ENCODE results near the gene MFSD12. TPM values are rescaled to one million over a fixed set of nuclear protein-coding genes. Genes with fewer than 3 reads are reported as not detected.

MFSD12 gene
- total and polyA plus RNA-seq, 2 of the 8 experiments (the other 6 are each of a cell fraction or from before 2014, with no cell fraction given): 59.6 to 71.3 TPM

- ChIA-PET POLR2A (ENCODE audit: partially characterized antibody) (interaction anchor here (0.6 to 1.5 kb wide), 3 partner anchors 25 to 38 kb away, joined by 3 to 4 read pairs (median 3); partner anchors contain the start of gene TEKTIP1), CTCF (ENCODE audit: partially characterized antibody) (interaction anchor here (0.6 to 1.0 kb wide), 2 partner anchors 23 to 562 kb away, joined by 3 read pairs; no protein-coding TSS in a partner anchor)
- Histone ChIP-seq H3K18ac (ENCODE audit: extremely low read depth, low read length) (0 out of 2 replicates have a peak overlapping the region, but pooled peaks have one; percentile 19), H2BK120ac (replicated peaks; ENCODE audit: low read depth, low read length) (no peak overlapping the region), H3K4ac (replicated peaks; ENCODE audit: insufficient read length, low read depth, low read length) (peak overlapping the region; percentile 38), H2BK15ac (ENCODE audit: low read length) (no peak overlapping the region), H2BK5ac (ENCODE audit: low read depth, low read length) (no peak overlapping the region; the same call in 1 of the 2 replicates), H3K79me2 (ENCODE audit: control insufficient read depth in 1 of 2, insufficient read depth in 2 of 2, low read length in 2 of 2) (peaks cover 0 to 42% of the 10 kb centered on the region in 2 experiments; a peak in 2 of 4 replicates), H3K27me3 (replicated peaks in 1 of 4; ENCODE audit: control insufficient read depth in 3 of 4, extremely low read depth in 1 of 4, insufficient read depth in 3 of 4, low read length in 3 of 4) (no peaks in the 10 kb centered on the region), H3K4me2 (ENCODE audit: insufficient read depth in 1 of 2, low read depth in 2 of 2, low read length in 2 of 2) (peak overlapping the region; percentile 95 to 99), H4K20me1 (replicated peaks in 1 of 2; ENCODE audit: control insufficient read depth in 1 of 2, insufficient read depth in 2 of 2, low read length in 2 of 2) (peaks cover 19 to 29% of the 10 kb centered on the region in 2 experiments), H3K27ac (ENCODE audit: low read depth, low read length) (0 out of 2 replicates have a peak overlapping the region, but pooled peaks have one; percentile 33), H3K4me1 (replicated peaks in 1 of 4; ENCODE audit: control insufficient read depth in 3 of 4, insufficient read depth in 4 of 4, low read length in 3 of 4) (peaks cover 0 to 9% (median 7%) of the 10 kb centered on the region in 4 experiments; a peak in 3 of 7 replicates), H2BK20ac (ENCODE audit: low read length) (no peak overlapping the region), H3K9me3 (ENCODE audit: insufficient read depth in 2 of 2, low read depth in 1 of 2, low read length in 1 of 2) (no peaks in the 10 kb centered on the region), H3K9ac (replicated peaks in 1 of 4; ENCODE audit: extremely low read depth in 1 of 4, low read depth in 3 of 4, low read length in 3 of 4) (peak overlapping the region in 2 of 4 experiments; percentile 37 to 67; a peak in 4 of 7 replicates), H2AK5ac (ENCODE audit: low read depth, low read length) (0 out of 2 replicates have a peak overlapping the region, but pooled peaks have one; percentile 39), H4K5ac (ENCODE audit: insufficient read length, low read depth, low read length) (peak overlapping the region; percentile 22), H3K23me2 (ENCODE audit: low read depth, low read length) (peaks cover 18% of the 10 kb centered on the region), H3K14ac (ENCODE audit: insufficient read length) (no peak overlapping the region), H3K36me3 (ENCODE audit: control insufficient read depth in 2 of 4, insufficient read depth in 4 of 4, low read length in 3 of 4) (no peaks in the 10 kb centered on the region; a peak in 2 of 8 replicates), H2AFZ (ENCODE audit: low read length) (no peak overlapping the region), H3K4me3 (ENCODE audit: extremely low read depth in 1 of 4, insufficient read depth in 2 of 4, low read depth in 3 of 4, low read length in 4 of 4) (peak overlapping the region; percentile 44 to 98 (median 58)), H3K56ac (replicated peaks; ENCODE audit: insufficient read length, low read depth, low read length) (no peak overlapping the region), H4K8ac (ENCODE audit: extremely low read depth, insufficient read depth, low read length) (no peak overlapping the region), H4K91ac (replicated peaks; ENCODE audit: insufficient read length, low read length) (peak overlapping the region; percentile 74), H2BK12ac (ENCODE audit: low read depth, low read length) (no peak overlapping the region), H3K23ac (ENCODE audit: insufficient read length) (peak overlapping the region; percentile 28), H3K79me1 (ENCODE audit: low read depth, low read length) (peaks cover 29% of the 10 kb centered on the region)
- TF ChIP-seq SIN3A (conservative IDR thresholded peaks at IDR 0.05 in 1 of 2, IDR thresholded peaks at IDR 0.05 in 1 of 2; ENCODE audit: low read depth in 1 of 2, low read length in 2 of 2): 0 out of 4 replicates have a peak, but pooled peaks of 1 of the 2 experiments have one; percentile 28
- TF ChIP-seq TAF1 (IDR thresholded peaks at IDR 0.05; ENCODE audit: low read depth, low read length): no peak
- TF ChIP-seq CREB1 (IDR thresholded peaks at IDR 0.05): 0 out of 2 replicates have a peak, but pooled peaks have one; percentile 17
- TF ChIP-seq SAP30 (IDR thresholded peaks at IDR 0.05; ENCODE audit: insufficient read depth, insufficient replicate concordance, low read length): peak; percentile 25
- no peak for TF ChIP-seq SP1 (IDR thresholded peaks at IDR 0.05; ENCODE audit: low read depth, low read length)
- TF ChIP-seq ASH2L (IDR thresholded peaks at IDR 0.05; ENCODE audit: low read length): peak; percentile 9
- TF ChIP-seq ATF3 (IDR thresholded peaks at IDR 0.05; ENCODE audit: insufficient read depth, low read depth, low read length): no peak
- peak; percentile 0 for TF ChIP-seq KDM4A (IDR thresholded peaks at IDR 0.05; ENCODE audit: low read depth, low read length, severe bottlenecking)
- DNase-seq (ENCODE audit: low read depth in 1 of 2, low spot score in 2 of 2) (peak in 1 of 2 experiments; percentile 75), FAIRE-seq (no peak)
- 7% methylated on average over 27 of the region's 31 CpGs; no CpG with 5 or more reads in 1 of the 2 experiments for WGBS, 2 experiments (ENCODE audit: extremely low coverage in 1 of 2, insufficient coverage in 1 of 2, insufficient read length in 1 of 2, insufficient replicate concordance in 2 of 2, low coverage in 1 of 2, low lambda C conversion rate in 2 of 2, missing lambda C conversion rate in 1 of 2)
These were observed 49.8 kb downstream of the MFSD12 start for GRCh38 chr19:3507371-3508120.

All from H1 (cell line).